Activated naive CD4-positive, alpha-beta T cell treated with anti-CD3 and anti-CD28 coated beads, Interleukin-2, amount 50 U/mL, for 24 hours (primary cell): Measurements from ENCODE around the gene HOXA3.

Experiments used
- H3K27ac Mint-ChIP-seq: one replicate; pipeline ENCODE4 v1.8.0; 2021; ENCODE audit warnings: mild to moderate bottlenecking, mixed read lengths
- H3K27me3 Mint-ChIP-seq: one replicate; pipeline ENCODE4 v1.8.0; 2021; ENCODE audit warnings: mixed read lengths
- H3K36me3 Mint-ChIP-seq: one replicate; pipeline ENCODE4 v1.8.0; 2021; ENCODE audit warnings: mixed read lengths
- H3K4me1 Mint-ChIP-seq: one replicate; pipeline ENCODE4 v1.8.0; 2021; ENCODE audit warnings: mixed read lengths
- H3K4me3 Mint-ChIP-seq: one replicate; pipeline ENCODE4 v1.8.0; 2021; ENCODE audit warnings: mild to moderate bottlenecking, mixed read lengths
- H3K9me3 Mint-ChIP-seq: one replicate; pipeline ENCODE4 v1.8.0; 2021; ENCODE audit warnings: mixed read lengths

HOXA3 gene

GRCh38 chr7:27126596-27127327, 25.6 kb downstream of the HOXA3 start:
- no peaks in the 10 kb centered on the region for H3K4me1 Mint-ChIP-seq
- no peaks in the 10 kb centered on the region for H3K9me3 Mint-ChIP-seq
- no peaks in the 10 kb centered on the region for H3K36me3 Mint-ChIP-seq
- no peak overlapping the region for H3K4me3 Mint-ChIP-seq
- H3K27me3 Mint-ChIP-seq, result peaks cover 17% of the 10 kb centered on the region
- H3K27ac Mint-ChIP-seq, result no peak overlapping the region

GRCh38 chr7:27125986-27126394, 26.4 kb downstream of the HOXA3 start:
- no peaks in the 10 kb centered on the region for H3K36me3 Mint-ChIP-seq
- H3K27ac Mint-ChIP-seq, result no peak overlapping the region
- no peak overlapping the region for H3K4me3 Mint-ChIP-seq
- no peaks in the 10 kb centered on the region for H3K9me3 Mint-ChIP-seq
- no peaks in the 10 kb centered on the region for H3K4me1 Mint-ChIP-seq
- peaks cover 17% of the 10 kb centered on the region for H3K27me3 Mint-ChIP-seq

GRCh38 chr7:27124902-27125689, 27.3 kb downstream of the HOXA3 start:
- H3K36me3 Mint-ChIP-seq, result no peaks in the 10 kb centered on the region
- no peaks in the 10 kb centered on the region for H3K9me3 Mint-ChIP-seq
- H3K27me3 Mint-ChIP-seq, result peaks cover 17% of the 10 kb centered on the region
- no peak overlapping the region for H3K4me3 Mint-ChIP-seq
- H3K27ac Mint-ChIP-seq, result no peak overlapping the region
- no peaks in the 10 kb centered on the region for H3K4me1 Mint-ChIP-seq

DNA sequence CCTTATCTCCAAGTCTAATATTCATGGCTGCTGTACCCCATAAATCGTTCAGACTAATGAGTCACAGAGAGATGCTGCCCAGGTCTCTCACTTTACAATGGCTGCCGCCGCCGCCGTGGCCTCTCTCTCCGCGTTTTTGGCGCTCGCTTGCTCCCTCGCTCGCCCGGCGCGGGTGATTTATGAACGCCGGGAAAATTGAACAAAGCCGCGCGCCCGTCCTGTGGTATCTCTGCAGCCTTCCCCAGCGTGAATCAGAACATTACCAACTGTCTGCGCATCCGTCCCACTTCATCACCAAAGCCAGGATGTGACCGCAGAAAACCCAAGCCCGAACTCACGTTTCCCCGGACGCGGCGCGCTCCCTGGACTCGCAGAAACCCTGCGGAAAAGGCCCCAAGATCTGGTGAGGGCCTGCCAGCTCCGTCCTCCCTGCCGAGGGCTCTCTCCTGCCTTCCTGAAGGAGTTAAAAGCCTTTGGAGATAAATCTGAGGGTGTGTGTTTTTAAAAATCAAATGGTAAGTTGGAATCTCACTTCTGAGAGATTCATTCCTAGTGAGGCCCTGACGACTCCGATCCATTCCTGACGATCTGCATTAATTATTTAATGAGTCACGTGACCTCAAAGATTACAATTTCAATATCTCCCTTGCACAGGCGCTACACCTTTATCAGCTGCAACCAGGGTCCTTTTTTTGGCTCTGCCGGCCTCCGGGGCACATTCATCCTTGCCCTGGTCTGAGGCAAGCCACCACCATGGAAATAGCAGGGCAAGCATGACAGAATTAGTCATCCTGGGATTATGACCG, 28.1 kb downstream of the HOXA3 start:
- H3K27me3 Mint-ChIP-seq, result peaks cover 17% of the 10 kb centered on the region
- no peaks in the 10 kb centered on the region for H3K4me1 Mint-ChIP-seq
- no peak overlapping the region for H3K27ac Mint-ChIP-seq
- H3K36me3 Mint-ChIP-seq, result no peaks in the 10 kb centered on the region
- H3K4me3 Mint-ChIP-seq, result no peak overlapping the region
- H3K9me3 Mint-ChIP-seq, result no peaks in the 10 kb centered on the region

- Mint-ChIP-seq H3K27me3 (peaks cover 16% of the 10 kb centered on the region), H3K36me3 (no peaks in the 10 kb centered on the region), H3K4me1 (no peaks in the 10 kb centered on the region), H3K27ac (no peak overlapping the region), H3K9me3 (no peaks in the 10 kb centered on the region), H3K4me3 (no peak overlapping the region)
These were observed 28.8 kb downstream of the HOXA3 start for GRCh38 chr7:27123477-27124053.

- no peaks in the 10 kb centered on the region for H3K9me3 Mint-ChIP-seq
- peaks cover 18% of the 10 kb centered on the region for H3K27me3 Mint-ChIP-seq
- H3K4me3 Mint-ChIP-seq, result no peak overlapping the region
These were observed 29.3 kb downstream of the HOXA3 start for GRCh38 chr7:27123007-27123476.

DNA sequence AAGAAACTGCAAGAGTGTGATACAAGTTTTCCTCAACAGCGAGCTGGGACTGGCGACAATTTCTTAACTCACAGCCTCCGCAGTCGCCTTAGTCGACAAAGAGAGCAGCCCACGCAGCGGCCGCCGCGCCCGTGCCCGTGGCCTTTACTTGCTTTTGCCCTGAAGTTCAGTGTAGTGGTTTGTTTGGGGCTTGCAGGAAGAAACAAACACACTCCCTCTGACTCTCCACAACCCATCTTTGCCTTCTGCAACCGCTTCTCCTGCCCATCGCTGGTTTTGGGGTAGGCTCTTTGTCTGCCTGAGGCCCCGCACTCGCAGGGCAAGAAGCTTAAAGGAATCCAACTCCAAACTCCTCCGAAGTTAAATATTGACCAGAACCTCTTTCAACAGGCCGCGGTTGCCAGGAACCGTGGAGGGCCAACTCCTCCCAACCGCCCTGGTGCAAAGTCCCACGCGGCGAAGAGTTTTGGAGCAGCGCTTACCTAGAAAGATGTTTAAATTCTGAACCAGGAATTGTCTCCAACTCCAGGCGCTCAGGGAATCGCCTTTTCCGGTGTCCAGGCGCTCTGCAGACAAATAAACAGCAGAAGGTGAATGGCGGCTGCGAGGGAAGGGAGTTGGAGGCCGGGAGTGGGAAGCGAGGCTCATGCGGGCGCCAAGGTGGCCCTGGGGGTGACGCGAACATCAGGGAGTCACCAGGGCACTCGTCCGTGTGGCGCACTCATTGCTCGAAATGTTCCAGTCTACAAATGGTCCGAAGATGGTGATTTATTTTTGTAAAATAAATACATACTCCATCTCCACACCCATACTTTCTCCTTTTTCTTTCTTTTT, 30.1 kb downstream of the HOXA3 start:
- peaks cover 13% of the 10 kb centered on the region for H3K27me3 Mint-ChIP-seq
- no peak overlapping the region for H3K4me3 Mint-ChIP-seq
- no peaks in the 10 kb centered on the region for H3K36me3 Mint-ChIP-seq

More at GRCh38 chr7:27123007-27123476, 29.3 kb downstream of the HOXA3 start:
- Mint-ChIP-seq H3K27ac (no peak overlapping the region), H3K4me1 (no peaks in the 10 kb centered on the region), H3K36me3 (no peaks in the 10 kb centered on the region)

GRCh38 chr7:27121684-27122076, 30.7 kb downstream of the HOXA3 start:
- no peaks in the 10 kb centered on the region for H3K36me3 Mint-ChIP-seq
- no peaks in the 10 kb centered on the region for H3K4me1 Mint-ChIP-seq
- no peak overlapping the region for H3K27ac Mint-ChIP-seq
- no peak overlapping the region for H3K4me3 Mint-ChIP-seq
- H3K27me3 Mint-ChIP-seq, result peaks cover 13% of the 10 kb centered on the region
- no peaks in the 10 kb centered on the region for H3K9me3 Mint-ChIP-seq

More for the DNA sequence above, 30.1 kb downstream of the HOXA3 start:
- Mint-ChIP-seq H3K4me1 (no peaks in the 10 kb centered on the region), H3K9me3 (no peaks in the 10 kb centered on the region), H3K27ac (no peak overlapping the region)

GRCh38 chr7:27119412-27119911, 32.9 kb downstream of the HOXA3 start:
- Mint-ChIP-seq H3K9me3 (no peaks in the 10 kb centered on the region), H3K36me3 (no peaks in the 10 kb centered on the region), H3K4me1 (no peaks in the 10 kb centered on the region), H3K27me3 (peaks cover 5% of the 10 kb centered on the region), H3K27ac (peak overlapping the region; percentile 10), H3K4me3 (no peak overlapping the region)

DNA sequence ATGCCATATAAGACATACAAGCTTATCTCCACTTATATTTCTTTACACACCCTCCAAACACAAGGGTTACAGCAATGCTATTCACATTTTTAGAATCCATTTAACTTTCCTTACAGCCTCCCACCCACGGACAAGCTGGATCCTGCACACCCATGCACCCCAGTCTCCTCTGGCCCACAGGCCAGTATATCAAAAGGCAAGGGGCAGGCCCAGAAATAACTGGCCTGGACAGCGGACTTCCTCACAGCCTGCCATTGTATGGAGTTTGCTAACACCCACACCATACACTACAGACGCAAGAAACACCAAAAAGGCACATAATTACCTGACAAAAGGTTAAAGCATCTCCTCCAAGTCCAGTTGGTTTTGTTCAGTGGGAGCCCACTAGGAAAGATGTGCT, 33.8 kb downstream of the HOXA3 start:
- Mint-ChIP-seq H3K9me3 (no peaks in the 10 kb centered on the region), H3K27me3 (peaks cover 4% of the 10 kb centered on the region), H3K4me1 (no peaks in the 10 kb centered on the region), H3K27ac (no peak overlapping the region), H3K36me3 (no peaks in the 10 kb centered on the region), H3K4me3 (no peak overlapping the region)

DNA sequence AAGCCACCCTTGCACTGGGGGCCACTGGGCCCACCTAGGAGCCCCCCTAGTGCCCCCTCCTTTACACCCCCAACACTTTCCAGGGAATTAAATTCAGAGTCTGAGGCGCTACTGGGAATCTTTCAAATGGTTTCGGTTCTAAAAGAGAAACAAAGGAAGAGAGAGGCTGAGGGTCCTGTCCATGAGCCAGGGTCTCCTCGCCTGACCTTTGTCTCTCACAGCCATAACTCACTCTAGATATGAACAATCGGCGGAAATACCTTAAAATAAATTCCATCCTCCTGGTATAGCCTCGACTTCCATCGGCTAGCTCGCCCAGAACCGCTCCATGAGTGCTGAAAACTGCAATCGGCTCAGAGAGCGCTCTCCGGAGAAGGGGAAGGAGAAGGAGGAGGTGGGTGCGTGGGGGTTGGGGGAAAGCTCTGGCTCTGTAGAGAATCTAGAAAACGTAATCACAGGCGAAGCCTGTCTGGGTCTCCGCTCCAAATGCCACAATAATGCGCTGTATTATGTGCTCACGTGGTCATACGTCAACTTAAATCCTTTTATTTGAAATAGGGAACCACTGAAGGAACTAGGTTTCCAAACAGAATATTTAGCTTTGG, 34.4 kb downstream of the HOXA3 start:
- Mint-ChIP-seq H3K36me3 (no peaks in the 10 kb centered on the region), H3K27me3 (peaks cover 4% of the 10 kb centered on the region), H3K4me1 (no peaks in the 10 kb centered on the region), H3K9me3 (no peaks in the 10 kb centered on the region), H3K4me3 (no peak overlapping the region), H3K27ac (no peak overlapping the region)

GRCh38 chr7:27116962-27117886, 35.2 kb downstream of the HOXA3 start:
- peaks cover 4% of the 10 kb centered on the region for H3K27me3 Mint-ChIP-seq
- H3K4me1 Mint-ChIP-seq, result no peaks in the 10 kb centered on the region
- H3K36me3 Mint-ChIP-seq, result no peaks in the 10 kb centered on the region
- no peaks in the 10 kb centered on the region for H3K9me3 Mint-ChIP-seq
- no peak overlapping the region for H3K27ac Mint-ChIP-seq
- no peak overlapping the region for H3K4me3 Mint-ChIP-seq
